Vagina (tissue), 2 donors: Measurements from ENCODE around the gene WDR81. TPM values are rescaled to one million over a fixed set of nuclear protein-coding genes. Genes with fewer than 3 reads are reported as not detected.
"Not testable (repeated sequence)": the region's sequence is repeated elsewhere in the genome, so short reads cannot be mapped to it uniquely, and the experiment has no call there.

ENCODE experiments used
- DNase-seq, 2 donors: peaks; one replicate each; pipeline ENCODE4 v3.0.0-alpha.2; 2017; ENCODE audit errors: extremely low spot score in 2 of 2
- H3K27ac ChIP-seq: fragments of 200-600 bp; sonication (generic); one replicate; pipeline ENCODE4 v1.5.1; 2019
- H3K27me3 ChIP-seq: fragments of 200-600 bp; sonication (generic); one replicate; pipeline ENCODE4 v1.5.1; 2019
- H3K36me3 ChIP-seq, 2 donors: fragments of 200-600 bp; sonication (generic); one replicate each; pipeline ENCODE4 v1.5.1; 2017 to 2019
- H3K4me1 ChIP-seq: fragments of 200-600 bp; sonication (generic); one replicate; pipeline ENCODE4 v1.5.1; 2019
- H3K4me3 ChIP-seq, 2 donors: fragments of 200-600 bp; sonication (generic); 1 replicate in 1 of 2; 2 replicates in 1 of 2; pipeline ENCODE4 v1.5.1; 2016 to 2019
- H3K9me3 ChIP-seq: fragments of 200-600 bp; sonication (generic); one replicate; pipeline ENCODE4 v1.5.1; 2019
- POLR2A ChIP-seq, 2 donors: fragments of 450-650 bp; IDR thresholded peaks; one replicate each; pipeline ENCODE4 v1.6.1; 2017; ENCODE audit warnings: antibody characterized with exemption in 2 of 2, mild to moderate bottlenecking in 2 of 2, moderate library complexity in 2 of 2
- POLR2AphosphoS5 ChIP-seq, 2 donors: sonication (generic); formaldehyde crosslinking; IDR thresholded peaks; one replicate each; pipeline ENCODE4 v1.9.0; 2017; ENCODE audit warnings: antibody characterized with exemption in 2 of 2, mild to moderate bottlenecking in 2 of 2, low read depth in 1 of 2; ENCODE audit not compliant: insufficient read depth in 1 of 2
- intact Hi-C: fragments of 100-400 bp; cut with DNase I; formaldehyde crosslinking; loops from one replicate; pipeline ENCODE4 v1.15.1; 2023
- total RNA-seq: library from RNA; depleted of rRNA; stranded (reverse); fragments of >200 nt; gene quantifications from one replicate; pipeline ENCODE4 v1.2.3, GENCODE V29; 2016
- TF ChIP-seq, protein P1 (sequence below), 3 experiments: fragments of 450-650 bp in 2 of 3; fragments of 200-600 bp in 1 of 3; sonication (generic) in 1 of 3; IDR thresholded peaks; one replicate each; pipeline ENCODE4 v1.5.1; 2017 to 2019; ENCODE audit warnings: antibody characterized with exemption in 3 of 3, mild to moderate bottlenecking in 2 of 3, moderate library complexity in 2 of 3

WDR81 gene
- total RNA-seq, 1 donor from 2014 or later: 57.2 TPM

- peaks cover 45% of the 10 kb centered on the region for H3K4me1 ChIP-seq
Observed at GRCh38 chr17:1718362-1719165, 5.9 kb upstream of the WDR81 start.

GRCh38 chr17:1720856-1721386 is 3.6 kb upstream of the WDR81 start:
- H3K36me3 ChIP-seq: peaks cover 0 to 3% of the 10 kb centered on the region in 2 donors
- H3K4me1 ChIP-seq: peaks cover 47% of the 10 kb centered on the region
- peak overlapping the region; percentile 51 for H3K27ac ChIP-seq
- no peaks in the 10 kb centered on the region for H3K9me3 ChIP-seq
- intact Hi-C loops: no loop called here
- H3K4me3 ChIP-seq: no peak overlapping the region
- DNase-seq: no peak
- H3K27me3 ChIP-seq: no peaks in the 10 kb centered on the region
- TF ChIP-seq POLR2AphosphoS5 (IDR thresholded peaks at IDR 0.05; ENCODE audit: insufficient read depth in 1 of 2, low read depth in 1 of 2) (peak in 1 of 2 donors; percentile 42), POLR2A (IDR thresholded peaks at IDR 0.05) (no peak)
- TF ChIP-seq, protein P1, sequence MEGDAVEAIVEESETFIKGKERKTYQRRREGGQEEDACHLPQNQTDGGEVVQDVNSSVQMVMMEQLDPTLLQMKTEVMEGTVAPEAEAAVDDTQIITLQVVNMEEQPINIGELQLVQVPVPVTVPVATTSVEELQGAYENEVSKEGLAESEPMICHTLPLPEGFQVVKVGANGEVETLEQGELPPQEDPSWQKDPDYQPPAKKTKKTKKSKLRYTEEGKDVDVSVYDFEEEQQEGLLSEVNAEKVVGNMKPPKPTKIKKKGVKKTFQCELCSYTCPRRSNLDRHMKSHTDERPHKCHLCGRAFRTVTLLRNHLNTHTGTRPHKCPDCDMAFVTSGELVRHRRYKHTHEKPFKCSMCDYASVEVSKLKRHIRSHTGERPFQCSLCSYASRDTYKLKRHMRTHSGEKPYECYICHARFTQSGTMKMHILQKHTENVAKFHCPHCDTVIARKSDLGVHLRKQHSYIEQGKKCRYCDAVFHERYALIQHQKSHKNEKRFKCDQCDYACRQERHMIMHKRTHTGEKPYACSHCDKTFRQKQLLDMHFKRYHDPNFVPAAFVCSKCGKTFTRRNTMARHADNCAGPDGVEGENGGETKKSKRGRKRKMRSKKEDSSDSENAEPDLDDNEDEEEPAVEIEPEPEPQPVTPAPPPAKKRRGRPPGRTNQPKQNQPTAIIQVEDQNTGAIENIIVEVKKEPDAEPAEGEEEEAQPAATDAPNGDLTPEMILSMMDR (IDR thresholded peaks at IDR 0.05): peak; percentile 91 to 98 (median 96)

More at GRCh38 chr17:1718362-1719165, 5.9 kb upstream of the WDR81 start:
- intact Hi-C loops: loop anchor here (10.0 kb wide), 1 partner anchor 144 kb away; no protein-coding TSS in a partner anchor
- no peak overlapping the region for H3K4me3 ChIP-seq
- no peaks in the 10 kb centered on the region for H3K36me3 ChIP-seq
- H3K27ac ChIP-seq: peak overlapping the region; percentile 100
- H3K9me3 ChIP-seq: no peaks in the 10 kb centered on the region
- DNase-seq: no peak
- TF ChIP-seq, protein P1 (IDR thresholded peaks at IDR 0.05): no peak
- no peak for TF ChIP-seq POLR2A (IDR thresholded peaks at IDR 0.05)
- TF ChIP-seq POLR2AphosphoS5 (IDR thresholded peaks at IDR 0.05; ENCODE audit: insufficient read depth in 1 of 2, low read depth in 1 of 2): no peak
- H3K27me3 ChIP-seq: no peaks in the 10 kb centered on the region

- intact Hi-C loops, DNase-seq, H3K4me3 ChIP-seq, H3K9me3 ChIP-seq, H3K27me3 ChIP-seq: not testable (repeated sequence)
- Histone ChIP-seq H3K36me3 (peaks cover 0 to 14% of the 10 kb centered on the region in 2 donors), H3K27ac (peak overlapping the region; percentile 51), H3K4me1 (peaks cover 58% of the 10 kb centered on the region)
- TF ChIP-seq POLR2AphosphoS5 (IDR thresholded peaks at IDR 0.05; ENCODE audit: insufficient read depth in 1 of 2, low read depth in 1 of 2): peak in 1 of 2 donors; percentile 16
Observed at GRCh38 chr17:1722022-1722421, 2.5 kb upstream of the WDR81 start.

DNA sequence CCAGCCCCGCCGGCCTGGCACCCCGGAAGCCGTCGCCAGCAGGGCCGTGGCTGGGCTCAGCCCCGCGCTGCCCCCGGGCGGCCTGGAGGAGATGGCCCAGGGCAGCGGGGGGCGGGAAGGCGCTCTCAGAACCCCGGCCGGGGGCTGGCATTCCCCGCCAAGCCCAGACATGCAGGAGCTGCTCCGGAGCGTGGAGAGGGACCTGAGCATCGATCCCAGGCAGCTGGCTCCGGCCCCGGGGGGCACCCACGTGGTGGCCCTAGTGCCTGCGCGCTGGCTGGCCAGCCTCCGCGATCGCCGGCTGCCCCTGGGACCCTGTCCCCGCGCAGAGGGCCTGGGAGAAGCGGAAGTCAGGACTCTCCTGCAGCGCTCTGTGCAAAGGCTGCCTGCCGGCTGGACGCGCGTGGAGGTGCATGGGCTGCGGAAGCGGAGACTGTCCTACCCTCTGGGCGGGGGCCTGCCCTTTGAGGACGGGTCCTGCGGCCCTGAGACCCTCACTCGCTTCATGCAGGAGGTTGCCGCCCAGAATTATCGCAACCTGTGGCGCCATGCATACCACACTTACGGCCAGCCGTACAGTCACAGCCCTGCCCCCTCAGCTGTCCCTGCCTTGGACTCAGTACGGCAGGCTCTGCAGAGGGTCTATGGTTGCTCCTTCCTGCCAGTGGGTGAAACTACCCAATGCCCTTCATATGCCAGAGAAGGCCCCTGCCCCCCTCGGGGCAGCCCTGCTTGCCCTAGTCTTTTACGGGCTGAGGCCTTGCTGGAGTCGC is 551 bp downstream of the WDR81 start:
- TF ChIP-seq, protein P1 (IDR thresholded peaks at IDR 0.05): no peak
- TF ChIP-seq POLR2AphosphoS5 (IDR thresholded peaks at IDR 0.05; ENCODE audit: insufficient read depth in 1 of 2, low read depth in 1 of 2) (no peak), POLR2A (IDR thresholded peaks at IDR 0.05) (no peak)
- DNase-seq: no peak
- Histone ChIP-seq H3K4me3 (peak overlapping the region; percentile 73 to 81), H3K36me3 (peaks cover 0 to 26% of the 10 kb centered on the region in 2 donors), H3K27me3 (no peaks in the 10 kb centered on the region), H3K27ac (peak overlapping the region; percentile 94), H3K9me3 (no peaks in the 10 kb centered on the region), H3K4me1 (peaks cover 73% of the 10 kb centered on the region)
- intact Hi-C loops: no loop called here
